Umbilical cord (tissue), 2 donors: Measurements from ENCODE around the gene C19orf67. TPM values are rescaled to one million over a fixed set of nuclear protein-coding genes. Genes with fewer than 3 reads are reported as not detected.

ENCODE experiments used
- DNase-seq: peaks from one replicate; pipeline ENCODE4 v3.0.0-alpha.2; 2015; ENCODE audit warnings: low spot score
- total RNA-seq: library from RNA; depleted of rRNA; stranded (reverse); fragments of >200 nt; gene quantifications from one replicate; pipeline ENCODE4 v1.2.3, GENCODE V29; 2014; ENCODE audit warnings: low replicate concordance; ENCODE audit not compliant: insufficient read depth

The C19orf67 gene
- total RNA-seq, 1 donor from 2014 or later = not detected

DNA sequence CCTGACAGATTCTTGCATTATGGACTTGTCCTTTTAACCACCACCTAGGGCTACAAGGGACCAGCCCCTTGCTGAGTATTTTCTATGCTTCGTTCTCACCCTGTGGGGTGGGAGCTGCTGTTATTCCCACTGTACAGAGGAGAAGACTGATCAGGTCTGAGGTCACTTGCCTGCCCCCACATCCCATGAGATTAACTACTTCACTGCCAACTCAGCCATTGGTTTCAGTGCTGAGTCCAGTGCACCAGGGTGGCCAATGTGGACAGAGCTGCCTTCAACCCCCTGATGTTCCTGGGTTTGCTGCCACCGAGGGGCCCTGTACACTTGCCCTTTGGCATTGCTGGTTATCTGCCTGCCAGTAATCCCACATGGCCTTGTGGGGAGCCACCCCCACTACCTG is 25.1 kb upstream of the C19orf67 start:
- no peak for DNase-seq

DNA sequence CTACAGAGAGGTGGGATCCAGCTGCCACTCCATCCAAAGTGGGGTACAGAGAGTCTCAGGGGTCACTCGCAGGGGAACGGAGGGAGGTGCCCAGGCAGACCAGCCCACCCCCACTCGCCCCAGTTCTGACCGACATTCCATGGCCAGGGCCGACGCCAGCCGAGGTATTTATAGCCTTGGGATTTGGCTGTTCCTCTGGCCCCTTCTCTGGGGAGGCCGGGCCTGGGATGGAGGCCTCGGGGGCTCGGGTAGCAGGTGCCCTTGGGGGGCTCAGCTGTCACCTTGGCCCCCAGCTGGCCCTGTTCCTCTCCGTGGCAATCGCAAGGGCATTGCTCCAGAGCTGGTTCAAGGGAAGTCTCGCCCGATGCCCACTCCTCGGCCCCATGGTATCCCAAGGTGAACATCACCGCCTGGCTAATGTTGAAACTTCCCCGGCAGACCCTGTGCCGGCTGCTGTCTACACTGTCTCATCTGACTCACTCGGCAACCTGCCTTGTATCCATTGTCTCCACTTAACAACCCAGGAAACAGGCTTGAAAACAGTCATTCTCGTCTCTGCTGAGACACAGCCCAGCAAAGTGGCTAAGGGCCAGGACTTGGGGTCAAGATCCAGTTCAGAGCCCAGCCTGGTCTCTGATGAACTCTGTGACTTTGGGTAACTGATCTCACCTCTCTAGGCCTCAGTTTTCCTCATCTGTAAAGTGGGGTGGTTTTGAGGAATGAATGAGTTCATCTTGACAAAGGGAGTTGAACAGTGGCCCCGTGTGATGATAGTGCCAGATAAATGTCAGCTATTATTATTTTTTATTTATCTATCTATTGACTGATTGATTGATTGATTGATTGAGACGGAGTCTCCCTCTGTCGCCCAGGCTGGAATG is 22.2 kb upstream of the C19orf67 start:
- no peak for DNase-seq

DNA sequence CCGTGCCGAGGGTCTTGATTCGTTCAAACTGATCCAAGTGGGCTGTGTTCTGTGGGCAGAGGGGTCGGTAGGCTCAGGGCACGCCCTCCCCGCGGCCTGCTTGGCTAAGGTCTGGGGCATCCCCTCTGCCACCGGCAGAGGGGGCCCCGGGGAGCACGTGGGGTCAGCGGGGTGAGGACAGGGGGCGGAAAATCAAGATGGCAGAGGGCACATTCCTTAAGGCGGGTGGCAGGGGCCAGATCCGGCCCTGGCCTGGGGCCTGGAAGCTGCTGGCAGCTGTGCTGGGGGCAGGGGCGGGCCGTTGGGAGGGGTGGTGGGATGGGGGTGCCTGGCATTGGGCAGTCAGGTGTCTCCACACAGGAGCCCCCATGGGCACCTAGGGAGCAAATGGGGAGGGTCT is 21.3 kb upstream of the C19orf67 start:
- no peak for DNase-seq

DNA sequence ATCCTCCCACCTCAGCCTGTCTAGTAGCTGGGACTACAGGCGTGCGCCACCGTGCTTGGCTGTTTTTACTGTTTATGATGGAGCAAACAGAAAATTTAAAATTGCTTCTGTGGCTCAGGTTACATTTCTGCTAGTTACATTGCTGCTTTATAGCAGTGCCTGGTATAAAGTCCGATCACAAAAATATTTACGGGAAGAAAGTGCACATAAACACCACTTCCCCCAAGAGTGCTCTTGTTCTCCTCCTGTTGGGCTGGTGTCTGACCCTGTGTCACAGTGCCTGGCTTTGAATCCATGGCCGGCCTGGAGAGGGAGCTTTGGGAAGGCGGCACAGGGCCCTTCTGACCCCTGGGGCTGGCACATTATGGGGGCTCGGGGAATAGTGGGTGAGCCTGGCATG is 20.1 kb upstream of the C19orf67 start:
- DNase-seq = no peak

DNA sequence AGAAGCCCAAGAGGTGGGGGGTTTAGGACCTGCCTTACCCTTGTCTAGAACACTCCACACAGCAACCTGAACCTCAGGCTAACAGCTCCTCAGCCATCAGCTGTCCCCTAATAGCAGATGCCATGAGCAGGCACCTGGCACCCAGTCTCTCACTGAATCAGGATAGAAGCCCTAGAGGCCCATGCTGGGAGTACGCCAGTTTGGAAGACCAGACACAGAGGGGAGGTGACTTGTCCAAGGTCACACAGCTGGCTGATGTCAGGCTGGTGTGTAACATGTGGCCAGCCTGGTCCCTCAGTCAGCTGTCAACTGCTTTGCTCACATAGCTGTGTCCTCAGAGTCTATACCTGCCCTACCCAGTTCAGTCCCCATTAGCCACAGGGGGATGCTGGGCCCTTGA is 17.7 kb upstream of the C19orf67 start:
- no peak for DNase-seq

DNA sequence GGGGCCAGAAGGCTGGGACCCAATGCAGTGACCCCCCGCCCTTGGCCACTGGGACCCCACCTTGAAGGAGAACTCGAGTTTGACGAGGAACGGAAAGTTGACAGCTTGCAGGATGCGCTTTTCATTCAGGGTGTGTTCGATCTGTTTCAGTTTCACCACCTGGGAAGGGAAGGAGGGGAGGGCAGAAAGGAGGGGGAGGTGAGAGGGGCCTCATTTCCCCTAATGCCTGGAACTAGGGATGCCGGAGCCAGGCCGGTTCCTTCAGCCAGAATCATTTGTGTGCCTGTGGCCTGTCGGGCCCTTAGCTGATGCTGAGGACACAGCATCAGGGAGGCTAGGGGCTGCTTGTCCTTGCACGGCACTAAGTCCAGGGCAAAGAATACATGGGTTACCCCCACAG is 17.2 kb upstream of the C19orf67 start:
- no peak for DNase-seq

DNA sequence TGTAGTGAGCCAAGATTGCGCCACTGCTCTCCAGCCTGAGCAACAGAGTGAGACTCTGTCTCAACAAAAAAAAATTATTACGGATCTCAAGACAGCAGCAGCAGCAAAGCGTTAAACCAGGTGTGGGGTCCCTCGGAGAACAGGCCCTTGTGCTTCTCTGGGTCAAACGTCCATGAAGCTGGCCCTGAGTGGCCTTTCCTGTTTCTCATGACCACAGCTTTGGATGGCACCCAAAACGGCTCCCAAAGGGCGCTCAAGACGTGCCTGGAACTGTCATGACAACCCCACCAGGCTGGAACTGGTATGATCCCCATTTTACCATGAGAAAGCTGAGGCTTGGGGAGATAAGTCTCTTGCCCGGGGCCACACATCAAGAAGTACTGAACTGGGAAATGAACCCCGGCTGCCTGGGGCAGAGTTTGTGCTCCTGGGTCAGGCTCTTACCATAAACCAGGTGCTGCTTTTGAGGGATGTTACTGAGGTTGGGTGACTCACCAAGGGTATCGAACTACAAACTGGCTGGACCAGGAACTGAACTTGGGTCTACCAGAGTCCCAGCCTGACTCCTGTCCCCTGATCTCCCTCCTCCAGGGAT is 16.6 kb upstream of the C19orf67 start:
- no peak for DNase-seq

DNA sequence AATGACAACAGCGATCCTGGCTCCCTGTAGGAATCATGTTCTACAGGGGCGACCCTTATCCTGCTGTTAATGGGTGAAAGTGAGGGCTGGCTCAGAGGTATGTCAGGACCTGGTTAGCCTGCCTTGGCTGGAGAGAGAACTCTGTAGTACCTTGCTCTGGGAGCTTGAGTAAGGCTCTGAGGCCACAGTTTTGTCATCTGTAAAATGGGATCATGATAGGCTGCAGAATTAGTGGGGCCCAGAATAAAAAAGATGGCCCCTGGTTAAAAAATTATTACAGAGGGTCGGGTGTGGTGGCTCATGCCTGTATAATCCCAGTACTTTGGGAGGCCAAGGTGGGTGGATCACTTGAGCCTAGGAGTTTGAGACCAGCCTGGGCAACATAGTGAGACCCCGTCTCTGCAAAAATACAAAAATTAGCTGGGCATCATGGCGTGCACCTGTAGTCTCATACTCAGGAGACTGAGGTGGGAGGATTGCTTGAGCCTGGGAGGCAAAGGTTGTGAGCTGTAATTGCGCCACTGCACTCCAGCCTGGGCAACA is 15.5 kb upstream of the C19orf67 start:
- no peak for DNase-seq

DNA sequence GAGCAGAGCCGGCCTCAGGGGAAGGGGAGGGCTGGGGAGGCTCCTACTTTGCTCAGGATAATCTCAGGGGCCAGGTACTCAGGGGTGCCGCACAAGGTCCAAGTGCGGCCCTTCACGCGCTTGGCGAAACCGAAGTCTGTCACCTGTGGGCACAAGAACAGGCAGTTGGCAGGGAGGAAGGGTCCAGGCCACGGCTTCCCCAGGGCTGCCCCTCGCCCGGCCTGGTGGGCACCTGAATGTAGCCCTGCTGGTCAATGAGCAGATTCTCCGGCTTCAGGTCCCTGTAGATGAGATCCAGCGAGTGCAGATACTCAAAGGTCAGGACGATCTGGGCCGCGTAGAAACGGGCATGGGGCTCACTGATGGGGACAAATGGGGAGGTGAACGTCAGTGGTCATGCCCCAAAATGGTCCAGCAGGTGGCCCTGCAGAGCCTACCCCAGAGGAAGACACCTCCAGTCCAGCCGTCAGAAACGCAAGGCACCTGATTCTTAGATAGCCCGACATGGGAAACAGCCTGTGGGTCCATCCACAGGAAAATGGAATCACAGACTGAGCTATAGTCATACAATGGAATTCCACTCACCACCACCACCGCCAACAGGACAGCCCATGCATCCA is 12.1 kb upstream of the C19orf67 start:
- DNase-seq = no peak

DNA sequence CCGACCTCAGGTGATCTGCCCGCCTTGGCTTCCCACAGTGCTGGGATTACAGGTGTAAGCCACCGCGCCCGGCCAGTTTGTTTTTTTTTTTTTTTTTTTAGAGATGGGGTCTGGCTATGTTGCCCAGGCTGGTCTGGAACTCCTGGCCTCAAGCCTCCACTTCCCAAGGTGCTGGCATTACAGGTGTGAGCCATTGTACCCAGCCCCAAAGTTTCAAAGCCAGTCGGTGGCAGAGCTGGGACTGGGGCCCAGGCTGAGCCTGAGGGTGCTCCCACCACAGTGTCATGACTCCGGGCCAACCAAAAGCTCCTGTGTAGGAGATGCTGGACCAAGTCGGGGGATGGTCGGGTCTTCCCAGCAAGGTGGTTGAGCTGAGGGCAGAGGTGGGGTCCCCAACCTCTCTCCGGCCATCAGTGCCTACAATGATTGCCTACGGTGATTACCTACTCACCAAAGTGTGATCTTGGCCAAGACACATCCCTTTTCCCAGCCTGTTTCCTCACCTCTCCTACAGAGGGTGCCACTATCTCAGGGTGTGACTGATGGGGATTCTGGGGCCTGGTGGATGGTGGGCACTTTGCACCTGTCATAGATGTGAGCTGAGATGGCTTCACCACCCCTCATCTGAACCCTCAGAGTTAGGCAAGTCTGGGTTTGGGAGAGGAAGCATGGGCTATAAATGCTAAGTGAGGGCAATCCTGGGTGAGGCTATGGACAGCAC is 10.8 kb upstream of the C19orf67 start:
- no peak for DNase-seq

DNA sequence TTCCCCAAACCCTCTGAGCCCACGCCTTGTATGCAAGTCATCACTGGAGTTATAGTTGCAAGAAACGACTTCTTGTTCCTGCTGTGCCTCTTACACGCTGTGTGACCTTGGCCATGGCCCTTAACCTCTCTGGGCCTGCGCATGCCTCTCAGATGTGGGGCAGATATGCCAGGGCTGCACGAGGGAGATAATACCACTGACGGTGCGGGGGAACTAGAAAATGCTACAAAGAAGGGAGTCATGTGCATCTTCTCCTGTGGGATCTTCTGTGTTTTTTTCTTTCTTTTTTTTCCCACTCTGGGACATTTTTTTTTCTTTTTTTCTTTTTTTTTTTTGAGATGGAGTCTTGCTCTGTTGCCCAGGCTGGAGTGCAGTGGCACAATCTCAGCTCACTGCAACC is 9.3 kb upstream of the C19orf67 start:
- DNase-seq = no peak

DNA sequence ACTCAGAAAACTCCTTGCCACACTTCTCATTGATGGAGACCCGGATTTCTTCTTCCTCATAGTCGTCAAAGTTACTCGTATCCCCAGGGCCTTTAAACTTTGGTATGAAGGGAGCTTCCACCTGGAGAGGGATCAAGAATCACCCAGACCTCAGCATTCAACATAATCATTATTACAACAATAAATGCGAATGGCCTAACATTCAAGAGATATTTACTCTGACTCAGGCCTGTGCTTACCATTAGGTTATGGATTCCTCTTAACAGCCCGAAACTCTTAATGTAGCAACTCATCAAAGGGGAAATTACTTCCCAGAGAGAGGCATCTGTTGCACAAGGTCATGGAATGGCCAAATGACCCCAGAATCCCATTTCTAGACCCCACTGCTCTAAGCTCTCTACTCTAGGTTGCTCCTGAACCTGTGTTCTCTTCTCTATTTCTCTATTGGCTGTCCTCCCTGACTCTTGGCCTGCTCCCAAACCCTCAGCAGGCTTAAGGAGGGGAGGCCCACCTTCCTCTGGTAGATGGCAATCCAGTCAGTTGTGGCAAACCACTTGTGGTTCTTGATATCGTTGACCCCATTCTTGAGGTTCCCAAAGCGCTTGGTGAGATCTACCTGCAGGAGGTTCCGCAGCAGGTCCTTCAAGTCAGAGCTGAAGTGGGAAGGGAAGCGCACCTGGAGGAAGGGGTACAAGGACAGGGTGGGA is 7.7 kb upstream of the C19orf67 start:
- no peak for DNase-seq

DNA sequence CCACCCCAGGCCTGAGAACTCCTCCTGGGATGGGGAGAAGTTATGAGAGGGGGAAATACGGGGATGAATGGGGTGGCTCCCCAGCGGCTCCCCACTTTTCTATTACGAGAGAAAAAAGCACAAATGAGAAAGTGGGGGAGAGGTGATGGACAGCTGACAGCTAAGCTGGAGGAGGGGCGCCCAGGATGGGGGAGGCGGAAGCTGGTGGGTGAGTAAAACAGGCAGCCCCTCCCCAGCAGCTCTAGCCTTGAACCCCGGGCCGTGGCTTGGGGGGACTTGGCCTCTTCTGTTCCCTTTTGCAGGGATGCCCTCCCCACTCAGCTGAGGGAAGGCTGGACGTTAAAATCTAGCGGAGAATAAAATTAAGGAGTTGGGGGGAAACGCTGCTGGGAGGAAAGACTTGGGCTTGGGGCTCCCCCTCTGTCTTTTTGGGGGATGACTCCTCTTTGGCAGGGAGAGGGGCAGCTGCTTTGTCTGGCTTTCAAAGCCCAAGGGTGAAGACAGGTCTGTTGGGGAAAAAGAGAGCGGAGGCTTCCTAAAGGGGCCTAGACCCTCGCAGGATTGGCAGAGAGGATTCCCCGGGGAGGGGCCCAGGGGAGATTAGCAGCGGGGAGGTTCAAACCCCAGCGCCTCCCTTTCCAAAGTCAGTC is 6.4 kb upstream of the C19orf67 start:
- no peak for DNase-seq

DNA sequence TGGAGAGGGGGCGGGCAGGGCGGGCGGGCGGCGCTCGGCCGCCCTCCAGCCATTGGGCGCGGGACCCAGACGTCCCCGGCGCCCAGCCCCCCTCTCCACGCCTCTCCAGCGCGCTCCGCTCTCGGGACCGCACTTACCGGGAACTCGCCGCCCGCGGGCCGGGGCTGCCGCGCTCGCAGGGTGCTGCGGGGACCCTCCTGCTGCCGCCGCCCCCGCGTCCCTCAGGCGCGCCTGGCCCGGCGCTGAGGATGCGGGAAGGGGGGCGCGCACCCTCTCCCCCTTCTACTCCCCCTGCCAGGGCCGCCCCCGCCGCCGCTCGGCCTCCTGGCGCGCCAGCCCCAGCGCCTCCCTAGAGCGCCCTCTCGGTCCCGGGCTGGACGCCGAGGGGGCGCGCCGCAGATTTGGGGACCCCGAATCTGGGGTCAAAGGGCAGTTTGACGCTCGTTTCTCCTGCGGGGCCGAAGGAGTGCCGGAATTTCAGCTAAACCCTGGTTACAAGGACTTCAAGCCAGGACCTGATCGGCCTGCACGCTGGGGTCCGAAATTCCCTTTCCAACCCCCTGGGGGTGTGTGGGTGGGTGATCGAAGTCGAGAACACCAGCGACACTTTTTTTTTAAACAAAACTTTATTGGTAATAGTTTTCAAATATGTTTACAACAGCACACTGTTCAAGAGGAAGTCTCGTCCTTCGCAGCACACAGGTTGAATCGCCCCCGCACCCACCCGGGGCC is 5.7 kb upstream of the C19orf67 start:
- peak; percentile 76 for DNase-seq

DNA sequence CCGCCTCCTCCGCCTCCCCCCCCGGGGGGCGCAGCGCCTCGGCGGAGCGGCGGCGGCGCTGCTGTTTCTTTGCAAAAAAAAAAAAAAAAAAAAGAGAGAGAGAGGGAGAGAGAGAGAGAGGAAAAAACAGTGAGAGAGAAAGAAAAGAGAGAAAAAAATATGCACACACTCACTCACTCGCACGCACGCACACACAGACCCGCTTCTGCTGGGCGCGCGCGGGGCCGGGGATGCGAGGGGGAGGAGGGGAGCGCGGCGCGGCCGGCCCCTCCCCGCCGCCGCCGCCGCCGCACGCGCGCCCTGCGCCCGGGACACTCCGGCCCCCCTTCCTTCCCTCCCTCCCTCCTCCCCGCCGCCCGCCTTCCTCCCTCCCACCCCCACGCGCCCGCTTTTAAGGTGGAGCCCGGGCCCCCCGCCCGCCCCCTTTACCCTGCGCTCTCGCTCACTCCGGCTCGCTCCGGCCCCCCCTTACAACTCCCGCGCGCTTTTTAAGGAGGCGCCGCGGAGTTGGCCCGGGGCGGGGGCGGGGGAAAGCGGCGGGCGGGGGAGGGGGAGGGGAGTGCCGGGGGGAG is 5.0 kb upstream of the C19orf67 start, which contains the start of gene SAMD1:
Gene SAMD1, minus strand, starts transcription at position 243 of the 572 bp plus-strand sequence.
- DNase-seq = peak; percentile 93

DNA sequence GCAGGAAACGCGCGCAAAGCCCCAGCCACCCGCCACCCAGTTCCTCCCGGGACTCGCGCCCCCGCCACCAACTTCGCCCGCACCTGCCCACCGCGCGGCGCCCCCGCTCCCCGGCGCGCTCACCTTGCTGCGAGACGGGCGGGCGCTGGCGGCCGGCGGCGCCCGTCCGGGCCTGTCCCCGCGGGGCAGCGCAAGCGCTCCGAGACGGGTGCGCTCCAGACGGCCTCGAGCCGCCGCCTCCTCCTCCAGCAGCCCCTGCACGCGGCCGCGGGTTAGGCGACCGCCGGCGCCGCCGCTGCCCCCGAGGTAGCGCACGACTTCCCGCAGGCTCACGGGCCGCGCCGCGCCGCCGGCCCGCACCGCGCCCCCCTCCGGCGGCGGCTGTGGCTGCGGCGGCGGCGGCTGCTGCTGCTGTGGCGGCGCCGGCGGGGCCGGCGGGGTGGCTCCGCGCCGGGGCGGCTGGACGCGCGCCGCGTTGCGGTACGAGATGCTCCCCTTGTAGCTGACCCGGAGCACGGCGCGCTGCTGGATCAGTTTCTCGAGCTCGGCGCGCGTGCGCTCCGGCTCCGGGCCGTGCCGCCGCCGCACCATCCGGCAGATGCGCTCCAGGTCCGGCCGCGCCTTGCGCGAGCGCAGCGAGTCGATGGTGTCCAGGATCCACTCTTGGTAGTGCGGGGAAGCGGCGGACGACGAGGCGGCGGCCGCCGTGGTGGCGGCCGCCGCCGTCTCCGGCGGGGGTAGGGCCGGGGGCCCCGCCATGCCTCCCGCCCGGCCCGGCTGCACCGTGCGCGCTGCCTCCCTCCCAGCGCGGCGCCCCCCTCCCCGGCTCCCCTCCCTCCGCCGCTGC is 4.3 kb upstream of the C19orf67 start:
- peak; percentile 51 for DNase-seq

DNA sequence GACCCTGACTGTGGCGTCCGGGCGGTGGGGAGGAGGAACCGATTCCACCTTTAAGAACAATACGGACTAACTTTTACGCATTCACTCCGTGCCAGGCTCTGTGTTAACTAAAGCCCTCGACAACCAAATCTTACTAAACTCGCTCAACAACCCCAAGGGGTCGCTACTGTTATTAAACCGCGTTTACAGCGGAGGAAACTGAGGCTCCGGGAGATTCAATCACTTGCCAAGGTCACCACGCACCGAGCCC is 3.8 kb upstream of the C19orf67 start:
- DNase-seq = no peak

DNA sequence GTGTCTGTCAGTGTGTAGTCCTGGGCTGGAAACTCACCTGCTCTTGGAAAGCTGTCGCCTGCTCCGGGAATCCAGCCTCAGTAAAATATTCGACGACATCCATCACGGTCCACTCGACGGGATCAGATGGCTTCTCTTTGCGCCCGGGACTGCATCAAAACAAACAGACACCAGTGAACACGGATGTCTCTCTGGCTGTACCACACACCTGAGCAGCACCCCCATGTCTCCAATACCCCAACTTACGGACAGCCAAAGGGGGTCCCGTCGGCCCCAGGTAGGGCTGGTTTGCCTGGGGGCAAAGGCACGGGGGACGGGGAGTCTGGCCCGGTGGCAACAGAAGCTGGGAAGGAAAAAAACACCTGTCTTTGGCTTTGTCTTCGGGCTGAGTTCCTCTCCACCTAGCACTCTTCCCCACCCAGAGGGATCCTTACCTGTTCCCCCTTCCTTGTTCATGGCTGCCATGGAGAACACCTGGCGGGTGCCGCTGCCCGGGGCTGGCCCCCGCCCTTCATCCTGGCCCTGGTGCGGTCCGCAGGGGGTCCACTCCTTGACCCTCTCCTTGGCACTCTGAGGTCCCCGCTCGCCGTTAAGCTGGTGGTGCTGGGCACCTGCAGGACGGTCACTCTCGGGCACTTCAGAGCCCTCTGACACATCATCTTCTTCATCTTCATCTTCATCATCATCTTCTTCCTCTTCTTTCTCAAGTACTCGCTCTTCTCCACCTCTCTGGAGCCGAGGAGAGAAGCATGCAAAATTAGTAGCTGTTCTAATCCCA is 3.2 kb upstream of the C19orf67 start:
- no peak for DNase-seq
